C4-2B (cell line): ENCODE data around the gene UCKL1.

ENCODE experiments used
- H3K27ac ChIP-seq: fragments of 450-650 bp; 2 replicates; pipeline ENCODE4 v1.5.1; 2017
- ZFX ChIP-seq: fragments of 450-650 bp; IDR thresholded peaks from 2 replicates; pipeline ENCODE4 v1.6.1; 2017
- TF ChIP-seq, protein P1 (sequence below): fragments of 450-650 bp; conservative IDR thresholded peaks from 2 replicates; pipeline ENCODE4 v1.5.1; 2017; ENCODE audit warnings: mild to moderate bottlenecking

The UCKL1 gene

DNA sequence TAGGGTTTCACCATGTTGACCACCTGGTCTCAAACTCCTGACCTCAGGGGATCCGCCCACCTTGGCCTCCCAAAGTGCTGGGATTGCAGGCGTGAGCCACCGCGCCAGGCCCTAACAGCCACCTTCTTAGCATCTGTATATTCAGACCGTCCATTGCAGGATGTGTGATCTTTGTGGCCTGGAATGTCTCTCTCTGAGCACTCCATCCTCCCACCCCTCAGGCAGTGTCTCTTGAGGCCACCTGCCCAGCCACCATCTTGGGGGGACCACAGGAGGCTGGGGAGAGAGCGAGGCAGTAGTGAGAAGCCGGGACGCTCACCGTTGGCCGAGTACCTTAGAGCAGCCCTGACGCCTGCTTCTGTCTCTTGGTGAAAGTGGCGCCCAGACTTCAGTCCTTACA lies 42.4 kb downstream of the UCKL1 start:
- H3K27ac ChIP-seq: no peak overlapping the region
- TF ChIP-seq, protein P1, sequence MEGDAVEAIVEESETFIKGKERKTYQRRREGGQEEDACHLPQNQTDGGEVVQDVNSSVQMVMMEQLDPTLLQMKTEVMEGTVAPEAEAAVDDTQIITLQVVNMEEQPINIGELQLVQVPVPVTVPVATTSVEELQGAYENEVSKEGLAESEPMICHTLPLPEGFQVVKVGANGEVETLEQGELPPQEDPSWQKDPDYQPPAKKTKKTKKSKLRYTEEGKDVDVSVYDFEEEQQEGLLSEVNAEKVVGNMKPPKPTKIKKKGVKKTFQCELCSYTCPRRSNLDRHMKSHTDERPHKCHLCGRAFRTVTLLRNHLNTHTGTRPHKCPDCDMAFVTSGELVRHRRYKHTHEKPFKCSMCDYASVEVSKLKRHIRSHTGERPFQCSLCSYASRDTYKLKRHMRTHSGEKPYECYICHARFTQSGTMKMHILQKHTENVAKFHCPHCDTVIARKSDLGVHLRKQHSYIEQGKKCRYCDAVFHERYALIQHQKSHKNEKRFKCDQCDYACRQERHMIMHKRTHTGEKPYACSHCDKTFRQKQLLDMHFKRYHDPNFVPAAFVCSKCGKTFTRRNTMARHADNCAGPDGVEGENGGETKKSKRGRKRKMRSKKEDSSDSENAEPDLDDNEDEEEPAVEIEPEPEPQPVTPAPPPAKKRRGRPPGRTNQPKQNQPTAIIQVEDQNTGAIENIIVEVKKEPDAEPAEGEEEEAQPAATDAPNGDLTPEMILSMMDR: no peak
- TF ChIP-seq ZFX: no peak

DNA sequence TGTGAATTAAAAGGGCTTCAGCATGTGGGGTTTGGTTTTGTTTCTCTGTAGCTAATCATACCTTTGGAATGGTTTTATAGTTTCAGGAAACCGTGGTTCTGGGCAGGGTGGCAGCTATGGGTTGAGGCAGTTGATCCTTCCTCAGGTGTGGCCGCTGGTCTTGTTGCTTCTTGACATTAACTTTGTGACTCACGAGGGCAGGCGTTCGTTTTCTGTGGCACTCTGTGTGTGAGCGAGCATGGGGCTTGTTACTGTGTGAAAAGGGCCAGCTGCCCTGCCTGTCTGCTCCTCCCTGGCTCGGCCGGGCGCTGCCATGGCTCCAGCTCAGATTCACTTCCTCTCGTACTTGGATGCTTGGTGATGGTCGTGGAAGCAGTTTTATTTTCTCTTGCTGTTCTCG lies 45.0 kb downstream of the UCKL1 start:
- peak overlapping the region; percentile 36; the same call in 1 of the 2 replicates for H3K27ac ChIP-seq
- TF ChIP-seq ZFX: no peak
- TF ChIP-seq, protein P1: no peak

DNA sequence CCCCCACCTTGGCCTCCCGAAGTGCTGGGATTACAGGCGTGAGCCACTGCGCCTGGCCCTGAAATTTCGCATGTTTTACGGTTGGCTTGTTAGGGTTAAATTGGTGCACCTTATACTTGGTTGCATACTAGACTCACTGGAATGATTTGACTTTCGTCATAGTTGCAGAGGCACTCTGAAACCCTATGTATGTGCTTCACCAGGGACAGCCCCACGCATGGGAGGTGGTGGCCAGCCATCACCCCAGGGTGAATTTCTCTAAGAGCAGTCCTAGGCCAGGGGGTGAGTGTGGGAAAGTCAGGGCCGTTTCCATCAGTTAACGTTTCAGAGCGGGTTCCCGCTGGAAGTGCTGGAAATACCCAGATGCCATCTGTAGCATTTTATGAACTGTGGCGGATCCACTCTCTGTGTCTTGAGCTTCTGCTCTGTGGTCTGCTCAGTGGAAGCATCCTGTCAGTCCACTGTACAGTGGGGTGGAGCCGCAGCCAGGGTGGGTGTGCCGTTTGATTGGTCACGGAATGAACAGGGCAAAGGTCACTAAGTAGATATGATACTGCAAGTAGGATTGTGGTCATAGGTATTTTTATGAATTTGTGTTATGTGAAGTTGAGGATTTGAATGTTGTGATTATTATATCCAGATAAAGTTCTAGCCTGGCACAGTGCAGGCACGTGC lies 48.1 kb downstream of the UCKL1 start:
- TF ChIP-seq ZFX: no peak
- TF ChIP-seq, protein P1: no peak
- H3K27ac ChIP-seq: no peak overlapping the region

DNA sequence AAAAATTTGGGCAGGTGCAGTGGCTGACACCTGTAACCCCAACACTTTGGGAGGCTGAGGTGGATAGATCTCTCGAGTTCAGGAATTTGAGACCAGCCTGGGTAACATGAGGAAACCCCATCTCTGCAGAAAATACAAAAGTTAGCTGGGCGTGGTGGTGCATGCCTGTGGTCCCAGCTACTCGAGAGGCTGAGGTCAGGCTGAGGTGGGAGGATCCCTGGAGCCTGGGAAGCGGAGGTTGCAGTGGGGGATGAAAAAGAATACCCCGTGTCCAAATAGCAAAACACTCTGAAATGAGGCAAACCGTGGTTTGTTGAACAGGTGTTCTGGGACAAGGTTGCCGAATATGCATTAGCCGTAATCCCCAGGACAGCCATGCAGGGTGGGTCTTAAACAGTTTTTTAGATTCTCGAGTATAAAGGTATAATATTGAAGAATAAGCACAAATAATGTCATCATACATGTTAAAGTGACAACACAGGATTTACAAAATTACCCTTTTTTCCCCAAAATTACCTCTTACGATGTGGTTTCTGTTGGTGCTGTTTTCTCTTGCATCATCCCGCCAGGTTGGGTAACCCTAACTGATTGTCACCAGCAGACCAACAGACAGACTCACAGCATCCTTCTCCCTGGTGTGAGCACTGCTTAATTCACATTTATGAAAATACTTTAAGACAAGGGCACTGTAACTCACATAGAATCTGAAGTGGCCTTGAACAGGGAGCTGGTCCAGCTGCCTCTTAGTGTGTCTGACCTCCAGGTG lies 52.2 kb downstream of the UCKL1 start:
- no peak overlapping the region for H3K27ac ChIP-seq
- TF ChIP-seq ZFX: no peak
- TF ChIP-seq, protein P1: no peak

DNA sequence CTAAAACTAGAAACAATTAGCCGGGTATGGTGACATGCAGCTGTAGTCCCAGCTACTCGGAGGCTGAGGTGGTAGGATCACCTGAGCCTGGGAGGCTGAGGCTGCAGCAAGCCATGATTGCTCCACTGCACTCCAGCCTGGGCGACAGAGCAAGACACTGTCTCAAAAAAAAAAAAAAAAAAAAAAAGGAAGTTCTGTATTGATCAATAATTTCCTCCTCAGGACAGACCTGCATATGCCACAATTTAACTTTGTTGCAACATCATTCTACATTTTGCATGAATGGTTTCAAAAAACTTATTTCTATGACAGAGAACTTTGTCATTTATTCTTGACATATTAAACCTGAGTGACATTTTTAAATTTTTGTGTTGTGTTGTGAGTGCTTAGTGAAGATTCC lies 55.8 kb downstream of the UCKL1 start:
- no peak for TF ChIP-seq ZFX
- TF ChIP-seq, protein P1: no peak
- no peak overlapping the region for H3K27ac ChIP-seq

DNA sequence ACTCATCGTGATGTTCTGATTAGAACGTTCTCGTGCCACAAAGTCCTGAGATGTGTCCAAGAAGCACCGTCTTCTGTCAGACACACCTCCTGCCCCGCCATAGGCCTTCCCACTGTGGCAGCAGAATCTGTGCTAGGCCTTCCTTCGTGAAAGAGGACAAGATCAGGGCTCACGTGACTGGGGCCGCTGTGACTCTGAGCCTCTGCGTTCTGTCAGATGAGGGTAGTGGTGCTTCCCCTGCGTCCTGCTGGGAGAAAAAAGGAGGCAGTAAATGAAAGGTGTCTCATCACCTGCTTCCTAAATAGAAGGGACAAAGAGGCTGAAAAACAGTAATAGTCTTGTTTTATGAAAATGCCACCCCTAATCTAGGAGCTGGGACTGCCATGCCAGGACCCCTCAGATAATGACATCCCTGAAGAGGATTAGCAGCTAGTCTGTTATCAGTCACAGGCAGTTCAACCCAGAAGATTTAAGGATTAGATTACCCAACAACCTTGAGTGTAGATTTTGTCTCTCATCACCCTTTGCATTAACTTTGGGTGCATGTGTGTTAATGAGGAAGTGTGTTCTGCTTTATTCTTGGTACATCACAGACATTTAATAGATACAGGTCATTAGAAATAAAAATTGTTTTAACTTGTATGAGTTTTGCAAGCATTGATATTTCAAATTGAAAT lies 57.2 kb downstream of the UCKL1 start:
- TF ChIP-seq, protein P1: no peak
- TF ChIP-seq ZFX: no peak
- H3K27ac ChIP-seq: no peak overlapping the region

DNA sequence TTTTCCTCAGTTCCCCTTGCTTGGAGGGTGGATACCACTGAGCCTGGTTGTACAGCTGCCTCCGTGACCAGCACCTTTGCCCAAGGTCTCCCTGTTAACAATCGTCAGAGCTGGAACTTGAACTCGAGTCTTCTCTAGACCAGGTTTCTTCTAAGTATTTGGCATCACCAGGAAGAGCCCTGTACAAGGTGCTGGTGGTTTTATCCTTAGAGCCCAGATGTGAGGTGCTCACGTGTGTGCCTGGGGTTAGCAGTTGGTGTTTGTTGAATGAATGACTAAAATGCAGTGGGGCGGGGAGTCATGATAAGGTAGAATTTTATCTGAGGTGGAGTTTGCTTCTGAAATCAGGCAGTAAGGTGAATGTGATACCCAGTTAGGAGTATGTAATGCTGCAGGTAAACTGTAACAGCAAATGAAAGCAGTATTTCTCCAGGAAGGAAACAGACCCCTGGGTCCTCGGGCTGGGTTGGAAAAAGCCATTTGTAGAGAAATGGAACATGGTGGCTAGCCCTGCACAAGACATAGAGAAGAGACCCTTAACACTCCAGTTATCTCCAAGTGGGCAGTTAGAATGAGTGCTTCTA lies 58.1 kb downstream of the UCKL1 start:
- TF ChIP-seq, protein P1: no peak
- no peak for TF ChIP-seq ZFX
- no peak overlapping the region; the same call in 1 of the 2 replicates for H3K27ac ChIP-seq
